ENCODE data around the gene POLR2C.

The POLR2C gene

DNA sequence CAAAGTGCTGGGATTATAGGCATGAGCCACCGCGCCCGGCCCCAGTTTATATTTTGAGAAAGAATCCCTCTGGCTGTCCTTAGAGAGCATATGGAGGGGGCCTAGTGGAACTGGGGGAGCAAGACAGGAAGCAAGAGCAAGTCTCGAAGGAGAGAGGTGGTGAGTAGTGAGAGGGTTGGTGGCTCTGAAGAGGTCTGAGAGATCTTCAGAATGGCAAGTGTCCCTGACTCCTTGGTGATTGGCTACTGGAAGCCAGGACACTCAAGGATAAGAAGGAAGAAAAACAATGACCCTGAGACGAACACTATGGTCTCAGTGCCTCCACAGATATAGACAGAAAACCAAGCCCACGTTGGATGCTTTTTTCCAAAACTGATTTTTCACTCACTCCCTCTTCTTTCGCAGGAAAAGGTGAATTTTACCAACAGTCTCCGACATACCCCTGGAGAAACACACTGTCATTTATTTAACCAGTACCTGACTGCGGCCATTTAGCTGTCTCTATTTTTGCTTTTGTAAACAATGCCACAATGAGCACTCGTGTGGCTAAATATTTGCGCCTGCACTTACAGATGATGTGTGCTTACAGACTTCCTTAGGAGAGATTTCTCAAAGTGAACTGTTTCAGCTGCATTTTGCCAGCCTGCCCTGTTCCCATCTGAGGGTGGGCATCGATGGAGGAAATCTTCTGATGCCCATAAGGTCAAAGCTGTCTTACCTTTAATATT is 39.7 kb downstream of the POLR2C start:
- no peak for DNase-seq (ENCODE audit: low read depth in 2 of 2)

DNA sequence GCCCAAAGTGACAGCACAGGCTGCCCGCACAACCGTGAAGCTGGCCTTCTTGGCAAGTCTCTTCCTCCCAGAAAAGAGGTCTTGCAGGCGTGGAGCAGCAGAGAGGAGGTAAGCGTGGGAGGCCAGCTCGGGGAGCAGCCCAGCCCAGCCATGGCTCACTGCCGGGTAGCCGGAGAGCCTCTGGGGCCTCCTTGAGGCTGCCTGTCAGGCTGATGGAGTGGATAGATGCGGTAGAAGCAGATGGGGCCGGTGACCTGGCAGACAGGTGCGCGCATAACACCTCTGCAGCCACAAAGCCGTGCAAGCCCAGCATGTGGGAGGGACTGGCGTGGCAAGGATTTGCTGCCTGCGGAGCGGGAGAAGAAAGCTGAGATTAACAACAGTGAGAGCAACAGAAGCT is 40.9 kb downstream of the POLR2C start:
- no peak for DNase-seq (ENCODE audit: low read depth in 2 of 2)

DNA sequence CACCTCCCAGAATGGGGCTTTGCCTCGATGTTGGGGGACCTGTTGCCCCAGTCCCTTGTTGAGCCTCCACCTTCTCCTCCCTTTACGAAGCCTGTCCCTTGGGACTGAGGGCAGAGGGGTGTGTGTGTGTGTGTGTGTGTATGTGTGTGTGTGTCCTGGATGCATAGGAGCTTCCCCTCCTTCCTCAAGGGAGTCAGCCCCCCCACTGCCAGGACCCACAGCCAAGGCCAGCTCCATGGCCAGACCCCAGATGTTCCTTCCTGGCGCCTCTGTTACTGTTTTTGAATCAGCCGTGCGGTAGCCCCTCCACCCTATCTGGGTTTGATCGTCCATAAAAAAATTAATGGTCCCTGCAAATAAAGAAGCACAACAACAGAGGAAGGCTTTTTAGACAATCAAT is 41.5 kb downstream of the POLR2C start:
- no peak for DNase-seq (ENCODE audit: low read depth in 2 of 2)

DNA sequence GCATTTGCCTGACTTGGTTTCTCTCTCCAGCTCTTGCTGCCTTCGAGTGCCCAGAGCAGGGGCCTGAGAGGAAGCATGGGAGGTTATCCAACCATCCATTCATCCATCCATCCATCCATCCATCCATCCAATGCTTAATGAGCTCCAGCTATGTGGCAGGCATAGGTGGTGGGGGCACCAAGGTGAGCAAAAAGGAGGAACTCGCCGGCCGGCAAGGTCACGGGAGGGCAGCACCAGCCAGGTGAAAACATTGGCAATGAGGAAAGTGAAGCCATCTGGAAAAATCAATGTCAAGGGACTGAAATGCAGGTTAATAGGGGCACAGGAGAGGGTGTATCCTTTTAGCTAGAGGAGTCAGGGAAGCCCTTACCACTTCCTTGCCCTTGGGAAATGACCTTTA is 42.0 kb downstream of the POLR2C start:
- no peak for DNase-seq (ENCODE audit: low read depth in 2 of 2)

DNA sequence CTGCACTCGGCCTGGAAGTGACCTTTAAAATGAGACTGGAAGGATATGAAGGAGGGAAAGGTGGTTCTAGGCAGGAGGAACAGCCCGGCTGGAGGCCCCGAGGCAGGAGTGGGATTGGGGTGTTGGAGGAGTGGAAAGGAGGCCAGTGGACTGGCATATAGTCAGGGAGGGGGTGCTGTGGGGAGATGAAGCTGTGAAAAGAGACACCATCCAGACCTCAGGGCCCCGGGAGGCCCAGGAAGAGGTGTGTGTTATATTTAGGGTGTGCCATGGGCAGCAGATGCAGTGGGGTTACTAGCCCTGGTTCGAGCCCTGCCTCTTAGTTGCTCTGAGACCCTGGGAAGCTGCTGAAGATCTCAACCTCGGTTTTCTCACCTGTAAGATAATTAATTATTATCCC is 42.7 kb downstream of the POLR2C start:
- DNase-seq (ENCODE audit: low read depth in 2 of 2) = no peak

DNA sequence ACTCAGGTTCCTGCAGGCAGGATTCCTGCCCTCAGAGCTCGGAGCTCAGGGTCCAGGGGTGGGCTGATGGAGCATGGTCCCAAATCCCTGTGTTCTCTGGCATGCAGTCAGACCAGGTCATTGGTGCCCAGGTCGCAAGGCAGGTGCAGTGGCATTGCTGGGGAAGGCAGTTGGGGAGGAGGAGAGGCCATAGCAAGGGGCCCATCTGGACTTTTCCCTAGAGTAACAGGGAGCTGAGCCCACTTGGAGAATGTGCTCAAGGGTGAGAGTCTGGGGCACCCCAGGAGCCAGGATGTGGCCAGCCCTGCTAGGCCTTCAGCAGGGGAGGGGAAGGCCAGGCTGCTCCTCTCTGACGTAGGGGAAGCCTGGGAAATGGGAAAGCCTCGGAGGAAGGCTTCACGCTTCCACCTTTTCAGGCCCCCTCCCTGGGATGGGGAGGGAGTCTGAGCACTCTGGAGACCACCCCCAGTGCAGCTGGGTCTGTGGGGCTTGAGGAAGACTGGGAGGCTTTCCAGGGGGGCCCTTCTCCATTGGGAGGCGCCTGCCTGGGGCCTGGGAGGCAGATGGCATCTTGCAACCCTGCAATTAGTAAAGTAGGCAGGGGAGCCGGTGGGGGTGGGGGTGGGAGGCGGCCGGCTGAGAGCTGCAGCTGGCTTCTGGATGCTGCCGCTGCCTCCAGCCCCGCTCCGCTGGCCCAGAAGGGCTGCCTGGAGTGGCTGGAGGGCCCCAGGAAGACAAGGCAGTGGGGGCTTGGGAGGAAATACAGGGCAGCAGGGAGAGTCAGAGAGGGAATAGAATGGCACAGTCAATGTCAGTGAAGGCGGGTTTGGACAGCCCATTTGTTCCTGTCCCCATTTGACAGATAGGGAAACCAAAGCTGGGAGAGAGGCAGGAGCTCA is 44.9 kb downstream of the POLR2C start:
- DNase-seq (ENCODE audit: low read depth in 2 of 2) = no peak

DNA sequence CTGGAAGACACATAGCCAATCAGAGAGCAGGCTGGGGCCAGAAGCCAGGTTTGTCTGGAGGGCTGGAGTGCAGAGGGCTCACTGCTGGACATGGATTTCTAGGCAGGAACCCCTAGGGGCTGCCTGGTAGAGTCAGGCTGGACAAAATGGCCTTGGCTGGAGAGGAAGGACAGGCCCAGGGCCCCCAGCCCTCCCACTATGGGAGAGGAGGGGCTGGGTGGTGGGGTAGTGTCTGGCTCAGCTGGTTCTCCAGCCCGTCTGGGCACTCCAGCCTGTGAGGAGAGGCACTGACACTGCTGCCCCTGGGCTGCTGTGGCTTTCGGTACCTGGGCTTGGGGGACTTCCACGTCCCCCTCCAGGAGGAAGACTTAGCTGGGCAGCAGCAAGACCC is 45.6 kb downstream of the POLR2C start:
- DNase-seq (ENCODE audit: low read depth in 2 of 2) = no peak

DNA sequence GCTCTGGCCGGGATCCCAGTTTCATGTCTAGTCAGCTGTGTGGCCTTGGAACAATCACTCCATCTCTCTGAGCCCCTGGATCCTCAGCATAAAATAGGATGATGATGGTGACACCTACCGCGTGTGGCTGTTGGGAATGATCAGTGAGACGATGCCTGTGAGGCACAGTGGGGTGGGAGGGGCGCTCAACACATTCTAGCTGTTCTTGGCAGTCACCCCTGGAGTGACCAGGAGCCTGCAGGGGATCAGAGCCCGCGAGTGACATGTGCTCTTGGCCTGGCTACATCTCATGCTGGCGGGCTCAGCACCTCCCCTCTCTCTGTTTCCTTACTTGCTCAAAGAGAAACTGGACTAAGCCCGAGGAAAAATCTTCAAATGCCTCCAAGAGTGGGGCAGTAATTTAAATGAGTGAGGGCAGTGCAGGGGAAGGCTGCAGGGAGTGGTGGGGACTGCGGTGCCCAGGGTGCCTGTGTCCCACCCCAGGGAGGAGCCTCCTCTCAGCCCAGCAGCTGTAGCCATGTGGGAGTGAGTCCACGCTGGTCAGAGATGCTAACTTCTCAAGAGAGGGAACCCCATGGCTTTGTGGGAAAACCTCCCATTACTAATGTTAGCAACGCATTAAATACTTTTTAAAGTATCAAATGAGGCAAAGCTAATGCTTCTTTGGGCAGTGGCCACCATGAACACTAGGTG is 46.9 kb downstream of the POLR2C start:
- DNase-seq (ENCODE audit: low read depth in 2 of 2) = no peak

DNA sequence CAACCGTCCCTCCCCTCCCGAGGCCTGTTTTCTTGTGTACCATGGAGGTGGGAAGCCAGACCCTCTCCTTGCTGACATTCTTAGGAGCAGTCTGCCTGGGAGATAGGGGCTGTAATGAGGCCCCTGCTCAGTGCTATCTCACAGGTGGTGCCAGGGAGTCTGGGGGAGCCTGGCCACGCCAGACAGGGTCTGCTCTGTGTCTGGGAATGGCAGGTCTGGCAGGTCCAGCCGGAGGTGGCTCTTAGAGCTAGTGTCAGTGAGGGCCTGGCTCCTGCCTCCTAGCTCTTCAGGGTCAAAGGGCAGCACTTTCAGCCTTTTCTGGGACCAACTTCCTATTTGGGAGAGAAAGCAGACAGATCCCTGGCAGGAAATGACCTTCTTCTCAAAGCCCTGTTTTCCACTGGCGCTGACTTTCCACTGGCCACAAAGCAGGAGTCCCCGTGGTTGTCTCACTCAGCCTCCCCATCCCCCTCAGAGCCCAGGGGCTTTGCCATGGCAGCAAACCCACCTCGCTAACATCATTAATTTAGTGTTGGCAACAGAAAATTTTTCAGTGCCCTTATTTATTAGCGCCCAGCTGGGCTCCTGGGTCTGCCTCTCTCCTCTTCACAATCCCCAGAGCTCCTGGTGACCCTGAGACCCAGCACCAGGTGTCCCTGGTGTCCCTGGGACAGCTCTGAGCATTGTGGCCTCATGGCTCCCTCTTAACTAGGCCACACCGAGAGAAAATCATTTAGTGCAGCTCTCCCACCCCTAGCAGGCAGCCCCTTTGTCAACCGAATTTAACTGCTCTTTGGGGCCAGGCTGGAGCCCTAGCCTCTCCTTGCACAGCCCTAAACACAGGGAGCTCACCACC is 47.8 kb downstream of the POLR2C start:
- no peak for DNase-seq (ENCODE audit: low read depth in 2 of 2)

DNA sequence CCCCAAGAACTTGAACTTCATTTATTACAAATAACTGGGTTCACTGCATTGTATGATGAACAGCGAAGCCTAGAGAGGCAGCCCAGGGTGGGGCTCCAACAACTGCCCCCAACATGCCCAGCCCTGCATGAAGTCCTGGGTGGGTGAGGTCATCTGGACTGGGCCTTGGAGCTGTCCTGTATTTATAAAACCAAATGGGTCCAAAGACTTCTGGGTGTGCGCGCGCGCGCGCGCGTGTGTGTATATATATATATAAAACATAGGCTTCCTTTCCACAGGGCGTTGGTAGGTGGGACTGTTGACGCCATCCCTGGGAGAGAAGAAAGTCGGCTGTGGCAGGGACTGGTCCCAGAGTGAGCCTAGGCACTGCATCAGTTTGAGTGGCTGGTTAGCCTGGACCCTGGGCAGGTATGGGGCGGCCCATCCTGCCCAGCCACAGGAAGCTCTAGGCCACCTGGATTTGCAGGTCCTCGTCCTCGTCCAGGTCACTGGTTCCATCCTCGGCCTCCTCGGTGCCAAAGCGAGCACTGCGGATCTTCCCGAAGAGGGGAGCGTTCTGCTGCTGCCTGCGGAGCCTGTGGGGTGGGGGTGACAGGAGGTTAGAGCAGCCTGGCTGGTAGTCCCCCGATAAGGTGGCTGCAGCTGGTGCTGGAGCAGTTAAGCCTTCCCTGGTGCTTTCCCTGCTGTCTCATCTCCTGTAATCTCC is 50.0 kb downstream of the POLR2C start:
- DNase-seq (ENCODE audit: low read depth in 2 of 2) = no peak

DNA sequence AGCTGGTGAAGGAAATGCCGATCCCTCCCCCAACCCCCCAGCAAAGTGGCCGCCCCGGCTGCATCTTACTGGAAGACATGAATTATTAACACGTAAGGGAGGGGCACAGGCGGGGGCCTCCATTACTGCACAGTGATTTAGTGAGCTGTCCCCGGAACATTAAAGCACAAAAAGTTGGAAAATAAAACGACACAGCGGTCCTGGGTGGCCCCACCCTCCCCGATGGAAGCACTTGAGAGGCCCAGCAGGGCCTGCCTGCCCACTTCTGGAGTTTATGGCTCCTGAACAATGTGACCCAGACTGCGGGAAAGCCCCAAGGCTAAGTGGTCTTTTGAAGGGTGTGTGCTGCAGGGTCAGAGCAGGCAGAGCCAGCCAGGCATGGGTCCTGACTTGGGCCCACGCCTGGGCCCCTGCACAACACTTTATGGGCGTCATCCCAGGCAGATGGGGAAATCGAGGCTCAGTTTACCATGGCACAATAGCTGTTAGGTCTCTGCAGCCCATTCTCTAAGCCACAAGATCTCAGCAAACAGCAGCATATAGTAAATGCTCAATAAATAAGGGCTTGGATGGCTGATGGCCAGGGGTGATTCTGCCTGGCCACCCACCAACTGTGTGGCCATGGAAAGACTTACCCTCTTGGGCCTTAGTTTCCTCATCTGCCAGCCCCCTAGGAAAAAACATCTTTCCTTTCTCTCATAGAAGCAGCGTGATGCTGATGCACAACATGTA is 51.1 kb downstream of the POLR2C start:
- no peak for DNase-seq (ENCODE audit: low read depth in 2 of 2)

DNA sequence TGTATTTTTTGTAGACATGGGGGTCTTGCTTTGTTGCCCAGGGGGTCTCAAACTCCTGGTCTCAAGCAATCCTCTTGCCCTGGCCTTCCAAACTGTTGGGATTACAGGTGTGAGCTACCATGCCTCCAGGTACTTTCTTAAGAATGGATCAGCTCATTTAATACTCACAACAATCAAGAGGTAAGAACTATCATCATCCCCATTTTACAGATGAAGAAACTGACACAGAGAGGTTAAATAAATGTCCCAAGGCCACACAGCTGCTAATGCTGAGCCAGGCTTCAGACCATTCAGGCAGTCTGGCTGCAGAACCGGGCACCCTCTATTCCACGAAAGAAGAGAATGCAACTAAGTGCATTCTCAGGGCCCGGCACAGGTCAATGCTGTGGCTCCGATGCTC is 51.9 kb downstream of the POLR2C start:
- no peak for DNase-seq (ENCODE audit: low read depth in 2 of 2)

DNA sequence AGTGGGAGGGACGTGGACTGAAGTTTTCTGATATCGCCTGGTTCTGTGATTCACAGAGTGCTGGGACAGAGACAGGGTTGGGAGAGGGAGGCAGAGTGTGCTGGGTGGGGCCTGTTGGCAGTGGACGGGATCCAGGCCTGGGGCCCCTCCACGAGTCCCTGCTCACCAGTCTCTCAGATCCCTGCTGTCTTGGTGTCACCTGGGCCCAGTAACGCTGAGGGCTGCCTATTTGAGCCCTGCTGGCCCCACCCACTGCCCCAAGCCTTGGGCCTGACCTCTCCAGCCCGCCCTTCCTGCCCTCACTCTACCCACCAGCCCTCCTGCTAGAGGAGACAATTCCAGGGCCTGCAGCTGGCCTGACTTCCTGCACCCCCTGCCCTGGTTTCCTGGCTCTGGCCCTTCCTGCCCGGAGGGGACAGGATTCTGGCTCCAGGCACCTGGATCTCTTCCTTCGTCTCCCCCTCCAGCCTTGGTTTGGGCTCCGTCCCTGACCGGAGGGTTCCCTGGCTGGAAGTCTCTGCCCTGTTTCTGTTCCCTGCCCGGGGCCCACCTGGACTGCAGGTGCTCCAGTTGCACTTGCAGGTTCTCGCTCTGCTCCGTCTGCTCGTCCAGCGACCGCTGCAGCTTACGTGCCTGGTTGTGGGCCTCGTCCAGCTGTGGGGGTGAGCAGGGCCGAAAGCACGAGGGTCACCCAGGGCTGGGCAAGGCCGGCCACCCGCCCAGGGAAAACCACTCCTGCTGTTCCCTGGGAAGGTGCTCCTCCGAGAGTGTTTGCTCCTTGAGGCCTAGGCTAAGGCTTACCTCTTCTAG is 52.5 kb downstream of the POLR2C start:
- DNase-seq (ENCODE audit: low read depth in 2 of 2) = no peak

DNA sequence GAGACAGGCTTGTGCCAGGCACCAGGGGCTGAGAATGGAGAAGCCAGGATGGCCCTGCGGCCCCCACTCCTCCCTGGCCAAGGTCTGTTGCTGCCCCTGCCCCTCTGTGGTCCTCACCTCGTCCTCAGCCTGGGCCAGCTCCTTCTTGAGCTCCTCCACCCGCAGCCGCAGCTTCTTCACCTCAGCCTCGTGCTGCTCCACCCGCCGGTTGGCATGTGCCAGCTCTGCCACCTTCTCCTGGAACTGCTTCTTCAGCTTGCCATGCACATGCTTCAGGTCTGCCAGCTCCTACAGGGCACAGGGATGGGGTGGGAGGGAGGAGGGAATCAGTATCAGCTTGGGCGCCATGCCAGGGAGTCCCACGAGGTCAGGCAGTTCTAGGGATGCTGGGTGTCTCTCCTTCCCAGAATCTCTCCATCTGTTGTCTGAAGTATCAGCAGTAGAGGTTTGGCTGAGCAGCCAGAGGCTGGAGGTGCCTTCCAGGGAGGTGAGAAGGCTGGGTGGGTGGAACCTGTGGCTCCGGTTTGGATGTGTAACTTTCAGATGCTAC is 53.8 kb downstream of the POLR2C start:
- no peak for DNase-seq (ENCODE audit: low read depth in 2 of 2)

DNA sequence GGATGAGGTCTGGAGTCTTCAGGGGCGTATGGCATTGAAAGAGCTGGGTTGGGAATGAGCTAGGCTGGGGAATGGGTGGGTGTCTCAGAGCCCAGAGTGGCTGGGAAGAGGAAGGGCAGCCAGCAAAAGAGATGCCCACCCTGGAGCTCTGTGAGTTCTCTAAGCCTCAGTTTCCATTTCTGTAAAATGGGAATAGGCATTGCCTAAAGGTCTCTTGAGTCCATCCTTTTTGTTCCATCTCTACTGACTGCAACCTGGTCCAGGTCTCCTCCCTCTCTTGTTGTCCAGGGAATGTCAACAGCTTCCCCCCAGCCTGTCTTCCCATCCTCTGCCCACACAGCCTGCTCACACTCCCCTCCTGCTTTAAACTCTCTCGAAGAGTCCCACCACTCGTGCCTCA is 54.3 kb downstream of the POLR2C start:
- no peak for DNase-seq (ENCODE audit: low read depth in 2 of 2)

DNA sequence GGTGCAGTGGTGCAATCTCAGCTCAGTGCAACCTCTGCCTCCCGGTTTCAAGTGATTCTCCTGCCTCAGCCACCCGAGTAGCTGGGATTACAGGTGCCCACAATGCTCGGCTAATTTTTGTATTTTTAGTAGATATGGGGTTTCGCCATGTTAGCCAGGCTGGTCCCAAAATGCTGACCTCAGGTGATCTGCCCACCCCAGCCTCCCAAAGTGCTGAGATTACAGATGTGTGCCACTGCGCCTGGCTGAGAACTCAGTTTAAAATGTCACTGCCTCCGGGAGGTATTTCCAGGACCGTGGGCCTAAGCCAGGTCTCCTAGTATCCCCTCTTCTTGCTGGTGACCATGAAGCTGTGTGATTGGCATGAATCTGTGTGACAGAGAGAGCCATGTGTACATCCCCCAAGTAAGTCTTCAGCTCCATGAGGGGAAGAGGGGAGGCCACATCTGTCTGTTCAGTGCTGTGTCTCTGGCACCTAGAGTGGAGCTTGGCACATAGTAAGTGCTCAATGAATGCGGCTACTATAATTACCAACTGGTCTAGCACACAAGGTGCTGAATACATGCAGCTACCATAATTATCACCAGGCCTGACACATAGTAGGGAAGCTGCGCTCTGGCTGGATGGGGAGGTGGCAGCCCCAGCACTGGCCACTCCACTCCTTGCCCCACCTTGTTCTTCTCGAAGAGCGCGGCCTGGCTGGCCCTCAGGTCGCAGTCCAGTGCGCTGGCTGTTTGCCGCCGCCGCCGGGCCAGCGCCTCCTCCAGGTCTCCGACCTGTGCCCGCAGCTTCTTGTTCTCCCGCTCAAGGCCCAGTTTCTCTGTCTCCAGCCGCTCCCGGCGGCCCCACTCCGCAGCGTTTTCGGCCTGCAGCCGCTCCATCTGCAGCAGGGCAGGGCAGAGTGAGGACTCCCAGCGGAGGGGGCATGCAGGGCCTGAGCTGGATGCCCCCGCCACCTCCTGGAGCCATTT is 55.2 kb downstream of the POLR2C start:
- no peak for DNase-seq (ENCODE audit: low read depth in 2 of 2)

DNA sequence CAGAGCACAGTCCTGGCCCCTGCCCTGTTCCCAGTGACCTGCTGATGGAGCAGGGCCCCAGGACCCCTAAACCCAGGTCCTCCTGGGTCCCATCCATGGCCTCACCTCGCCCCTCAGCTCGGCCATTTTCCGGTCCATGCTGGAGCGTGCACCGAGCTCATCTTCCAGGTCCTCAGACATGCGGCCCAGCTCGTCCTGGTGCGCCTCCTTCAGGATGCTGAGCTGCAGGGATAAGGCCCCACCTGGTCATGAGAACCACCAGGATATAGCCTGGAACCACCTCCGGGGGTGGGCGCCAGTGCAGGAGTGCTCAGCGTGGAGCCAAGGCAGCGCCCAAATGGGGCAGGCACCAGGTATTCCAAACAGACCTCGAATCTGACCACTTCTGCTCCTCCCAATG is 56.0 kb downstream of the POLR2C start:
- DNase-seq (ENCODE audit: low read depth in 2 of 2) = no peak

DNA sequence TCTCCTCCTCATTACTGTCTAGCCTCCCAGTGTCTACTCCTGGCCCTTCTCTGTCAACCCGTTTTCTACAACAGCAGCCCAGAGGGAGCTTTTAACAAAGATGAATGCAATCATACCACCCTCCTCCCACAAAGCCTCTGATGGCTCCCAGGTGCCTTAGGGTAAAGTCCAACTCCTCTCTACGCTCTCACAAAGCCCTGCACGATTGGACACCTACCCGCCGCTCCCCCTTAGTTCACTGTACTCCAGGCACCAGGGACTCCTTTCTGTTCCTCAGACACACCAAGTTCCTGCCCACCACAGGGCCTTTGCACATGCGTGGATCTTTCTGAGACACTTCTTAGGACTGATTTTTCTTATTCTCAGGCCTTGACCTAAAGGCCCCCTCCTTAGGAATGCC is 56.4 kb downstream of the POLR2C start:
- no peak for DNase-seq (ENCODE audit: low read depth in 2 of 2)
